Activated CD4-positive, alpha-beta T cell treated with anti-CD3 and anti-CD28 coated beads, Interleukin-2, amount 50 U/mL, for 48 hours (primary cell): ENCODE results near the gene APLN.

Experiments used
- DNase-seq, 2 experiments: peaks; one replicate each; pipeline ENCODE4 v3.0.0-alpha.2; 2020

Gene APLN

DNA sequence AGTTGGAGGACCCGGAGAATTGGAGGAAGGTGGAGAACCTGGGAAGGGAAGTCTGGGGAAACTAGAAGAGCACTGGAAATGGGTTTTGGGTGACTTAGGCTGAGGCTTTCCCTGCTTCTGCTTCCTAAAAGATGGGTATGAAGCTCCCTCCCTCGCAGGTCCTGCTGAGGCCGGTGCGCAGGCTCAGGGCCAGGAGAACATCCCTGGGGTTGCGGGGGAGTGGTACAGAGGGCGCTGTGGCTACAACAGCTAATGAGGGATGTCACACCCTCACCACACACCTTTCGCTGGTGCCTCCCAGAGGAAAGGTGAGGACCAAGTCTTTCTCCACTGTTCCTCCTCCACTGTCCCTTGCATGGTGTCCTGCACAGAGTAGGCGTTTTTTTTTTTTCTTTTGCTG, 15.8 kb downstream of the APLN start:
- DNase-seq, result no peak

GRCh38 chrX:129637217-129638109, 17.3 kb downstream of the APLN start:
- peak; percentile 78 to 82 for DNase-seq

DNA sequence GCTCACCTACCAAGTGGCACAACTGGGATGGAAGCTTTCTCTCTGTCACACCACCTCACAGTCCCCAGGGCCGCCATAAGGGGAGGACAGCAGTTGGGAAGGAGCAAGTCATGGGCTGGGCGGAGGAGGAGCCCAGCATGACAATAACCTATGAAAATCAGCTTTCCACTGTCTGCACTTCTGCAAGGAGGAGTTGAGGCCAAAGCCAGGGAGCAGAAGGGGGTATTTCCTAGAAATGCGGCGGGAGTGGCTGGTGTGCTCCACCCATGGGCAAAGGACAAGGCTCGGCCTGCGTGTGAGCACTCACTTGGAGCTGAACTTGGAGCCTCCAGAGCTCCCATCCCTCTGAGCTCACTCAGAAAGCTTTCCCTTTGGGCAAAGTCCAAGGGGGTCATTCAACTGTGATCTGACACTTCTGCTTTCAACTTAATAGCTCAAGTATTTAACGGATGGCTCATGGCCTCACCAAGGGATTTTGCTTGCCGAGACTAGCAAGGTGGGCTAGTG, 18.5 kb downstream of the APLN start:
- no peak for DNase-seq

DNA sequence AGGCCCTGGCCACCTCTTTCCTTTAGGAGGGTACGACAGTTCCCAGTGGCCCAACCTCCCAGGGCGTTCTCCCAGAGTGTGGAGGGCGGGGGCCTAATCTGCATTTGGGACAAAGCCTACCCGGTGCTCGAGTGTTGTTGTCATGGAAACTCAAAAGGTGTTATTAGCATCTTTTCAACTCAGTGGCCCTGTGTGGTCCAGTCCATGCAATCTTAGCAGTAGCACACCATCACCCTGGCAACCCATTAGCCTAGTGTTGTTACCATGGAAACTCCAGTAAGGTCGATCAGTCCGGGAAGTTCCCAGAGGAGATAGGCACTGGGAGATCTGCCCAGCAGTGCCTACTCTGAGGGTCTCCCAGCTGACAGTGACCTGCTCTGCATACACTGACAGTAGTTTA, 20.2 kb downstream of the APLN start:
- no peak for DNase-seq

GRCh38 chrX:129632443-129632842, 22.3 kb downstream of the APLN start:
- no peak for DNase-seq

GRCh38 chrX:129631849-129632248, 22.9 kb downstream of the APLN start:
- DNase-seq, result no peak

DNA sequence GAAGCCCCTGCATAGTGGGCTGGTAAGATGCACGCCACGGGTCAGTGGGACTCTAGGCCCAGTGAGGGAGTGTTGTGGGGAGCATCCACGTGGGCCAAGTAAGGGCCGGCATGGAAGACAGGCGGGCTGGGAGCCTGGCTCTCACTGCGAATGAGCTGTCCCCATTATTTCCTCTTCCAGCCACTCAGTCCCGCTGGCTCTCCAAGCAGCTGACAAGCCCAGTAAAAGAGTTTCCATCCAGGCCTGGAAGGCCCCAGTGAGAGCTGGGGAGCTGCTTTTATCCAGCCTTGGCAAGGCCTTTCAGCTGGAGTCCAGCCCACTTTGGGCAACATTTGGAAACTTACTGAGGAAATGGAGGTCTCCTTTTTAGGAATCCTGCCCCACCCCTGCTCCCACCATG, 24.9 kb downstream of the APLN start:
- no peak for DNase-seq

DNA sequence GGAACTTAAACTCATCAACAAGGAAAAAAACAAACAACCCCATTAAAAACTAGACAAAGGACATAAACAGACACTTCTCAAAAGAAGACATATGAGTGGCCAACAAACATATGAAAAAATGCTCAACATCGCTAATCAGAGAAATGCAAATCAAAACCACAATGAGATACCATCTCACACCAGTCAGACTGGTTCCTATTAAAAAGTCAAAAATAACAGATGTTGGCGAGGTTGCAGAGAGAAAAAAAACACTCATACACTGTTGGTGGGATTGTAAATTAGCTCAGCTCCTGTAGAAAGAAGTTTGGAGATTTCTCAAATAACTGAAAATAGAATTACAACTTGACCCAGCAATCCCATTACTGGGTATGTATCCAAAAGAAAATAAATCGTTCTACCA, 28.7 kb downstream of the APLN start:
- no peak for DNase-seq

- DNase-seq, result no peak
Observed at GRCh38 chrX:129622757-129623301, 31.9 kb downstream of the APLN start.

DNA sequence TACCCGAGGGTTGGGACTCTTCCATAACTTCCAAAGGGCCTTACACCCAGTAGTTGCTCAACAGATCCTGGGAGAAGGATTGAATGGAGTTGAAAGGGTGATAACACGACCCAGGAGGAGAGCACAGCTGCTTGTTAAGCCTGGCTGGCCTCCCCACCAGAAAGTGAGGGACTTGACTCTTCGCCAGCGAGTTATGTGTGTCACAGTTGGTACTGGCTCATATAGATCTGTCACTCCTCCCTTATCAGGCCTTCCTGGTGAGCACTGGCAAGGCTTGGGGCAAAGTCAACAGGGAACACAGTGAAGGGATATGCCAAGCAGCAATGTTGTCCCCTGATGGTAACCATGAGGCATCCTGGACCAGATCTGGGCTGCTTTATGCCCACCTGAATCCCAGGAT, 35.8 kb downstream of the APLN start:
- no peak for DNase-seq

GRCh38 chrX:129617420-129617819, 37.3 kb downstream of the APLN start:
- DNase-seq, result no peak

DNA sequence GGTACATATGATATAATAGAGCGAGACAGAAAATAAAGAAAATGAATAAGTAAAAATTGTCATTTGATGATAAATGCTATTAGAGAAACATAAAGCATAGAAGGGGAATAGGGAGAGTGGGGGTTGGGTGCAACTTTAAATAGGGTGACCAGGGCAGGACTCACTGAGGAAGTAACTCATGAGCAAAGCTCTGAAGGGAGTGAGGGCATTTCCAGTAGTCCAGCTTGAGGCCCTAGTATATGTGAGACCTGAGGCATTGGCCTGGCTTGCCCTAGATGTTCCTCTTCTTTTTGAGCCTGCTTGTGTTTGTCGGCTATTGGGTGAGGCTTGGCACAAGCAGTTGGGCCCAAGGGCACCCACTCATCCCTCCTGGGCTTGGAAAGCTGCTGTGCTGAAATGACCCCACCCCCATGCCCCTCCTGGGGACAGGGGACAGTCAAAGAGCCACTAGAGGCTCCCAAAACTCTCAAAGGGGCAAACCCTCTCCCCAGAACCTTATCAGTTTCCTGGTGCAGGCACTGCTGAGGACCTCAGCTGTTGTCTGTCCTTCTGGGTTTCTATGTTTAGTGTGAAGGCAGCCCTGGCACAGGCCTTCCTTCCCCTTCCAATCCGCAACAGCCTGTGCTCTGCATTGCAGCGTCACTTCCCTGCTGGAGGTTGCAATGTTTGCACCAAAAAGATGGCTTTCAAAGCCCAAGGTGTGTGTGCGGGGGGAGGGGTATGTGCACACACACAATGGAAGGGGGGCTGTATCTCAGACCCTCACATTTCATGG, 40.1 kb downstream of the APLN start:
- no peak for DNase-seq

GRCh38 chrX:129613596-129613995, 41.2 kb downstream of the APLN start:
- DNase-seq, result no peak

DNA sequence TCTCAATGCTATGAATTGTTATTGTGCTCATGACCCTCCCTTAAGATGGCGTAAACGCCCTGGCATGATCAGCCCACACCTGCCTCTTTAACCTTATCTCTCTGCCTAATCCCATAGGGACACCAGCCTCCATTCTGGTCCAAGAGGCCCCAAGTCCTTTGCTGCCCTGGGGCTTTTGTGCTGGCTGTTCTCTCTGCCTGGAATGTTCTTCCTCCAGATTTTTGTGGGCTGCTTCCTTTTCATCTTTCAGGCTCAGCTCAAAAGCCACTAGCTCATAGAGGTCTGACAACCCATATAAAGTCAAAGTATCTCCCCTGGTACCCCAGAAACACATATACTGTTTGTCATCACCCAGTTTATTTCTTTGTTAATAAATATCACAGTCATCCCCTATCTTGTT, 42.4 kb downstream of the APLN start:
- no peak for DNase-seq

DNA sequence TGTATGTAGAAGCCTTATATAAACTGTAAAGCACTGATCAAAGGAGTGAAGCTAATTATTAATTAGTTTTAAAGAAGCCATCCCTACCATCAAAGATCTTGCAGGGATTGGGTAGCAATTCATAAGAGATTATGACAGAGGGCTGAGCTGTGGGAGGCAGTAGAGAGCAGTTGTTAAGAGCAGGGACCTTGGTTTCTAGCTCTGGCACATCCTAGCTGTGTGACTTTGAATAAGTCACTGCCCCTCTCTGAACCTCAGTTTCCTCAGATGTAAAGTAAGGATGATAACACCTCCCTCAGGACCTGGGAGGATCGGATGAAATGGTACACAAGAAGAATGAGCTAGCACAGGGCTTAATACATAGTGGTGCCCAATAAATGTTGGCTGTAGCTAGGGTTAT, 45.4 kb downstream of the APLN start:
- no peak for DNase-seq

- no peak for DNase-seq
Observed at GRCh38 chrX:129608496-129608895, 46.3 kb downstream of the APLN start.

- DNase-seq, result peak; percentile 57 to 63
Observed at GRCh38 chrX:129606918-129607317, 47.8 kb downstream of the APLN start.

- no peak for DNase-seq
Observed at GRCh38 chrX:129600981-129601424, 53.8 kb downstream of the APLN start.

DNA sequence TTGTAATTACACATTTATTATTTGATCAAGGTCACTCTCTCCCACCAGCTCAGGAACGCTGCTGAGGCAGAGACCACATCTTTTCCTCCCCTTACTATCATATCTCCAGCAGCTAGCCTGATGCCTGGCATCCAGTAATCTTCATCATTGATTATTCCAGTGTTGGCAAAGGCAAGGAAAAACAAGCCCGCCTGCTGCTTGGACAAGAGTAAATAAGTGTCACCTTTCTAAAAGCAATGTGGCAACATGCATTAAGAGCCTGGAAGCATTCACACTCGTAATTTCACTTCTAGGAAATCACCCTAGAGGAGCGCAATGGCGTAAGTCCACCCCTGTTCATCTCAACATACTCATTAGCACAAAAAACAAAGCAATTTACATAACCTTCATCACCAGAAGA, 54.8 kb downstream of the APLN start:
- DNase-seq, result no peak

- DNase-seq, result no peak
Observed at GRCh38 chrX:129599499-129599898, 55.3 kb downstream of the APLN start.

DNA sequence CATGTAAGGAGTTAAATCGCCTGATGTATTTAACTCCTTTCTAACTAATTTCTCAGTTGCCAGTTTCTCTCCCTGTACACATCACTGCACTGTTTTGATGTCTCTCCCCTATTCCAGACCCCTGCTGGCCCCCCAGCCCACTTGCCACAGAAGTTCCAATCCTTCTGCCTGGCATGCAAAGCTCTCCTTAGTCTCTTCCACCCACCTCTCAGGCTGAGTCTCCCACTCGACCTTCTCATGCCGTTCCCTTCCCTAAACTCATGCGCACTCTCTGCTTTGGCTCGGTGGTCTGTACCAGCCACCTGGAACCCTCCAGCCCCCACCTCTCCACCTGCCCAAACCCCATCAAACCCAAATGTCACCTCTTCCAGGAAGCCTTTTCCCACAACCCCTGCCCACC, 56.9 kb downstream of the APLN start:
- no peak for DNase-seq

DNA sequence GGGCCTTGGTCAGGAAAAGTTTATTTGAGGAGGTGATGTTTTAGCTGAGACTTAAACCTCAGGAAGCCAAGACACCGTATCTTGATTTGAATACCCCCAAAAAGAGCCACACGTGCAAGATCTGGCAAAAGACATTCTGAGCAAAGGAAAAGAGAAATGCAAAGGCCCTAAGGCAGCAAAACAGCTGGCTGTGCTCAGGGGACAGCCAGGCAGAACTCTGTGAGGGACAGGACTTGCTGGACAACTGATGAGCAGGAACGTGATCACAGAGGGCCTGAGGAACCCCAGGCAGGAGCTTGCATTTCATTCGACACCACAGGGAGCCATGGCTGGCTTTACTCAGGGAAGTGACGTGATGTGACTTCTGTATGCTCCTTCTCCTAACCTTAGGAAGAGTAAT, 58.7 kb downstream of the APLN start:
- DNase-seq, result no peak
